Parathyroid adenoma (tissue), 2 donors: ENCODE measurements around the gene VIPR2.
A peak's percentile ranks its signal among the peaks of the same experiment; 100 is the strongest.

Experiments used
- H2AFZ ChIP-seq: fragments of 300-600 bp; sonication (generic); one replicate; pipeline ENCODE4 v1.7.0; 2017; ENCODE audit warnings: antibody characterized with exemption, mild to moderate bottlenecking
- H3K27ac ChIP-seq: fragments of 300-600 bp; sonication (generic); one replicate; pipeline ENCODE4 v1.7.0; 2017
- H3K27me3 ChIP-seq: fragments of 300-600 bp; sonication (generic); one replicate; pipeline ENCODE4 v1.7.0; 2017; ENCODE audit warnings: low read length; ENCODE audit not compliant: control insufficient read depth, insufficient read depth
- H3K36me3 ChIP-seq: fragments of 300-600 bp; sonication (generic); one replicate; pipeline ENCODE4 v1.7.0; 2017; ENCODE audit warnings: low read length; ENCODE audit not compliant: control insufficient read depth, insufficient read depth
- H3K4me1 ChIP-seq: fragments of 300-600 bp; sonication (generic); one replicate; pipeline ENCODE4 v1.7.0; 2017; ENCODE audit warnings: control low read depth
- H3K4me2 ChIP-seq: fragments of 300-600 bp; sonication (generic); one replicate; pipeline ENCODE4 v1.7.0; 2017; ENCODE audit warnings: low read length
- H3K4me3 ChIP-seq: fragments of 300-600 bp; sonication (generic); one replicate; pipeline ENCODE4 v1.7.0; 2017; ENCODE audit warnings: low read depth, low read length
- H3K79me2 ChIP-seq: fragments of 300-600 bp; sonication (generic); one replicate; pipeline ENCODE4 v1.7.0; 2017; ENCODE audit warnings: control low read depth
- H3K9ac ChIP-seq: fragments of 300-600 bp; sonication (generic); one replicate; pipeline ENCODE4 v1.7.0; 2017; ENCODE audit warnings: mild to moderate bottlenecking
- H3K9me3 ChIP-seq: fragments of 300-600 bp; sonication (generic); one replicate; pipeline ENCODE4 v1.7.0; 2017; ENCODE audit warnings: low read length; ENCODE audit not compliant: control insufficient read depth
- CTCF ChIP-seq: fragments of 300-600 bp; sonication (generic); IDR thresholded peaks from one replicate; pipeline ENCODE4 v1.7.0; 2017; ENCODE audit warnings: antibody characterized with exemption, mild to moderate bottlenecking
- donor health status: primary hyperparathyroidism.

Gene VIPR2

DNA sequence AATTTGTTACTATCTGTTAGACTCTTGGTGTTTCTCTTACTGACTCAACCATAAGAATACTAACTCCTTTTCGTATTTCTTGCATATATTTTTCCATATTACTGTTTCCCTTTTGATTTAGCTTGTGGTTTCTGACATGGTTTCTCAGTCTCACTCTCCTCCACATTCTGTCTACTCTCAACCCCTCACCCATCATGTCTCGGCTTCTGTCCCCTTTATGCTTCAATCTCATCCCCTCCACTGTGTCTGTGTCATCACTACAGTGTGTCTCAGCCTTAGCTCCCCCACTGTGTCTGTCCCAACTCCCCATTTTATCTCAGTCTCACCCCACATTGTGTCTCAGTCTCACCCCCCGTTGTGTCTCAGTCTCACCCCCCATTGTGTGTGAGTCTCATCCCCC lies 126.9 kb downstream of the VIPR2 start:
- Histone ChIP-seq H3K4me2 (no peak overlapping the region), H3K4me3 (no peak overlapping the region), H3K27me3 (no peaks in the 10 kb centered on the region), H3K9me3 (no peaks in the 10 kb centered on the region), H2AFZ (no peak overlapping the region), H3K9ac (no peak overlapping the region), H3K36me3 (no peaks in the 10 kb centered on the region), H3K4me1 (peaks cover 3% of the 10 kb centered on the region), H3K79me2 (no peaks in the 10 kb centered on the region), H3K27ac (no peak overlapping the region)
- TF ChIP-seq CTCF = no peak

- Histone ChIP-seq H3K4me1 (peaks cover 3% of the 10 kb centered on the region), H3K27ac (no peak overlapping the region), H3K9ac (no peak overlapping the region), H3K9me3 (no peaks in the 10 kb centered on the region), H3K36me3 (no peaks in the 10 kb centered on the region), H3K79me2 (no peaks in the 10 kb centered on the region), H2AFZ (no peak overlapping the region), H3K4me3 (no peak overlapping the region), H3K27me3 (no peaks in the 10 kb centered on the region), H3K4me2 (no peak overlapping the region)
- no peak for TF ChIP-seq CTCF
Measured at GRCh38 chr7:159017210-159017609, 127.5 kb downstream of the VIPR2 start.

- TF ChIP-seq CTCF = no peak
- H3K27ac ChIP-seq = no peak overlapping the region
Measured at GRCh38 chr7:159016591-159016990, 128.1 kb downstream of the VIPR2 start.

GRCh38 chr7:159015454-159016410 lies 128.9 kb downstream of the VIPR2 start:
- Histone ChIP-seq H3K36me3 (no peaks in the 10 kb centered on the region), H3K4me1 (peaks cover 3% of the 10 kb centered on the region), H3K27ac (no peak overlapping the region), H3K4me2 (no peak overlapping the region), H3K4me3 (no peak overlapping the region), H2AFZ (peak overlapping the region; percentile 51), H3K27me3 (no peaks in the 10 kb centered on the region), H3K79me2 (no peaks in the 10 kb centered on the region), H3K9ac (no peak overlapping the region), H3K9me3 (no peaks in the 10 kb centered on the region)
- no peak for TF ChIP-seq CTCF

More at GRCh38 chr7:159016591-159016990, 128.1 kb downstream of the VIPR2 start:
- H3K79me2 ChIP-seq = no peaks in the 10 kb centered on the region
- no peak overlapping the region for H3K4me3 ChIP-seq
- H3K9me3 ChIP-seq = no peaks in the 10 kb centered on the region
- no peaks in the 10 kb centered on the region for H3K27me3 ChIP-seq
- no peak overlapping the region for H2AFZ ChIP-seq
- no peak overlapping the region for H3K4me2 ChIP-seq
- no peaks in the 10 kb centered on the region for H3K36me3 ChIP-seq
- peaks cover 3% of the 10 kb centered on the region for H3K4me1 ChIP-seq
- H3K9ac ChIP-seq = no peak overlapping the region
